ENCODE measurements around the gene SLC49A3. TPM values are rescaled to one million over a fixed set of nuclear protein-coding genes. Genes with fewer than 3 reads are reported as not detected.

The SLC49A3 gene
- total RNA-seq, 2 donors from 2014 or later: 8.0 to 8.2 TPM

DNA sequence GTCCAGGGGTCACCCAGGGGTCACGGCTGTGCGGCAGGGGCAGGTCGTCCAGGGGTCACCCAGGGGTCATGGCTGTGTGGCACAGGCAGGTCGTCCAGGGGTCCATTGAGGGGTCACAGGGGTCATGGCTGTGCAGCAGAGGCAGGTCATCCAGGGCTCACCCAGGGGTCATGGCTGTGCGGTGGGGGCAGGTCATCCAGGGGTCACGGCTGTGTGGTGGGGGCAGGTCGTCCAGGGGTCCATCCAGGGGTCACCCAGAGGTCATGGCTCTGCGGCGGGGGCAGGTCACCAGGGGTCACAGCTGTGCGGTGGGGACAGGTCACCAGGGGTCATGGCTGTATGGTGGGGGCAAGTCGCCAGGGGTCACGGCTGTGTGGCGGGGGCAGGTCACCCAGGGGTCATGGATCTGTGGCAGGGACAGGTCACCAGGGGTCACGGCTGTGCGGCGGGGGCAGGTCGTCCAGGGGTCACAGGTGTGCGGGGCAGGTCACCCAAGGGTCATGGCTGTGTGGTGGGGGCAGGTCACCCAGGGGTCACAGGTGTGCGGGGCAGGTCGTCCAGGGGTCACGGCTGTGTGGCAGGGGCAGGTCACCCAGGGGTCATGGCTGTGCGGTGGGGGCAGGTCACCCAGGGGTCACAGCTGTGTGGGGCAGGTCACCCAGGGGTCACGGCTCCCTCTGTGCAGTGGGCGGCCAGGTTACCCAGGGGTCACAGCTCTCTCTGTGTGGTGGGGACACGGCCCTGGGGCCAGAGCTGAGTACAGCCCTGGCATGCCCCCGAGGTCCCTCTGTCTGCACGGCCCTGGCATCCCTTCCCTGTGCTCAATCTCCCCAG is 30.9 kb downstream of the SLC49A3 start:
- Histone ChIP-seq H3K9me3 (no peaks in the 10 kb centered on the region), H3K27ac (no peak overlapping the region), H3K4me1 (peaks cover 1% of the 10 kb centered on the region), H3K4me3 (no peak overlapping the region), H3K27me3 (no peaks in the 10 kb centered on the region), H3K36me3 (replicated peaks in 1 of 2; ENCODE audit: insufficient read depth in 1 of 2, low read depth in 2 of 2) (no peaks in the 10 kb centered on the region)
- WGBS, 2 donors: 51 to 75% methylated on average over 3 to 15 of the region's 27 CpGs
- DNase-seq (no peak), ATAC-seq (peak; percentile 19)
- TF ChIP-seq POLR2A (IDR thresholded peaks at IDR 0.05): no peak
- TF ChIP-seq, protein P1, sequence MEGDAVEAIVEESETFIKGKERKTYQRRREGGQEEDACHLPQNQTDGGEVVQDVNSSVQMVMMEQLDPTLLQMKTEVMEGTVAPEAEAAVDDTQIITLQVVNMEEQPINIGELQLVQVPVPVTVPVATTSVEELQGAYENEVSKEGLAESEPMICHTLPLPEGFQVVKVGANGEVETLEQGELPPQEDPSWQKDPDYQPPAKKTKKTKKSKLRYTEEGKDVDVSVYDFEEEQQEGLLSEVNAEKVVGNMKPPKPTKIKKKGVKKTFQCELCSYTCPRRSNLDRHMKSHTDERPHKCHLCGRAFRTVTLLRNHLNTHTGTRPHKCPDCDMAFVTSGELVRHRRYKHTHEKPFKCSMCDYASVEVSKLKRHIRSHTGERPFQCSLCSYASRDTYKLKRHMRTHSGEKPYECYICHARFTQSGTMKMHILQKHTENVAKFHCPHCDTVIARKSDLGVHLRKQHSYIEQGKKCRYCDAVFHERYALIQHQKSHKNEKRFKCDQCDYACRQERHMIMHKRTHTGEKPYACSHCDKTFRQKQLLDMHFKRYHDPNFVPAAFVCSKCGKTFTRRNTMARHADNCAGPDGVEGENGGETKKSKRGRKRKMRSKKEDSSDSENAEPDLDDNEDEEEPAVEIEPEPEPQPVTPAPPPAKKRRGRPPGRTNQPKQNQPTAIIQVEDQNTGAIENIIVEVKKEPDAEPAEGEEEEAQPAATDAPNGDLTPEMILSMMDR (IDR thresholded peaks at IDR 0.05): no peak
- intact Hi-C loops (cut with DNase I): no loop called here

DNA sequence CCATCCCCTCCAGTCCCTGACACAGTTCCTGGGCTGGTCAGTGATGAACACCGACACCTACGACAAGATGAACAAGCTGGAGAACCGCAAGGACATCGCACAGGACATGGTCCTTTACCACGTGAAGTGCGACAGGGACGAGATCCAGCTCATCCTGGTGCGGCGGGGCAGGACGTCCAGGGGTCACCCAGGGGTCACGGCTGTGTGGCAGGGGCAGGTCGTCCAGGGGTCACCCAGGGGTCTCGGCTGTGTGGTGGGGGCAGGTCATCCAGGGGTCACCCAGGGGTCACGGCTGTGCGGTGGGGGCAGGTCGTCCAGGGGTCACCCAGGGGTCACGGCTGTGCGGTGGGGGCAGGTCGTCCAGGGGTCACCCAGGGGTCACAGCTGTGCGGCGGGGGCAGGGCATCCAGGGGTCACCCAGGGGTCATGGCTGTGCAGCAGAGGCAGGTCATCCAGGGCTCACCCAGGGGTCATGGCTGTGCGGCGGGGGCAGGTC is 31.6 kb downstream of the SLC49A3 start:
- WGBS, 2 donors: 65 to 67% methylated on average over 3 to 17 of the region's 23 CpGs
- Histone ChIP-seq H3K27me3 (no peaks in the 10 kb centered on the region), H3K4me3 (no peak overlapping the region), H3K9me3 (no peaks in the 10 kb centered on the region), H3K27ac (no peak overlapping the region), H3K4me1 (no peaks in the 10 kb centered on the region), H3K36me3 (replicated peaks in 1 of 2; ENCODE audit: insufficient read depth in 1 of 2, low read depth in 2 of 2) (no peaks in the 10 kb centered on the region)
- no peak for DNase-seq
- no peak for TF ChIP-seq POLR2A (IDR thresholded peaks at IDR 0.05)
- TF ChIP-seq, protein P1 (IDR thresholded peaks at IDR 0.05): no peak
- intact Hi-C loops (cut with DNase I): no loop called here
- ATAC-seq: no peak

DNA sequence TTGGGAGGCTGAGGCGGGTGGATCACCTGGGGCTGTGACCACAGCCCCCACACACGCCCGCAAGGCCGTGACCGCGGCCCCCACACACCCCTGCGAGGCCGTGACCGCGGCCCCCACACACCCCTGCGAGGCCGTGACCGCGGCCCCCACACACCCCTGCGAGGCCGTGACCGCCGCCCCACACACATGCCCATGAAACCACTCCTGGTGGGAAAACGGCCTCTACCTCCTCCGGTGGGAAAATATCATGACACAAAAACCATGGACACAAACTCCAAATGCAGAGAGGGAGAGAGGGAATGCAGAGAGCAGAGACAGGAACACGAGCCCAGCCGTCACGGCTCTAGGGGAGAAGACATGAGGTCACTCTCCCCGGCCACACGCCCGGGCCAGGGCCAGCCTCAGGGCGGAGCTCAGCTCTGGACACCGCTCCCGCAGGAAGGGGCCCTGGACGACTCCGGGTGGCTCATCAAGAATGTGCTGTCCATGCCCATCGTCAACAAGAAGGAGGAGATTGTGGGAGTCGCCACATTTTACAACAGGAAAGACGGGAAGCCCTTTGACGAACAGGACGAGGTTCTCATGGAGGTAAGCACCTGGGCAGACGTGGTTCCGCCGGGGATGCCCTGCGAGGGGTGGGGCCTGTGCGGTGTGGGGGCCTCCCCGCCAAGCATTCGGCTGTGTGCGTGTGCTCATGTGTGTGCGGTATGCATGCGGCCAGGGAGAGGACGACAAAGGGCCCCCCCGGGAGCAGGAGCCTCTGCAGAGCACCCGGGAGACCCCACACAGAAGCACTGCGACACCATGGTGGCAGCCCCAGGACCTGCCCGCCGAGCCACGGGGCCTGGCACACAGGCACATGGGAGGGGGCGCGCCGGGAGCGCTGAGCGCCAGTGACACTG is 32.3 kb downstream of the SLC49A3 start:
- 59 to 70% methylated on average over 19 to 56 of the region's 58 CpGs for WGBS, 2 donors

DNA sequence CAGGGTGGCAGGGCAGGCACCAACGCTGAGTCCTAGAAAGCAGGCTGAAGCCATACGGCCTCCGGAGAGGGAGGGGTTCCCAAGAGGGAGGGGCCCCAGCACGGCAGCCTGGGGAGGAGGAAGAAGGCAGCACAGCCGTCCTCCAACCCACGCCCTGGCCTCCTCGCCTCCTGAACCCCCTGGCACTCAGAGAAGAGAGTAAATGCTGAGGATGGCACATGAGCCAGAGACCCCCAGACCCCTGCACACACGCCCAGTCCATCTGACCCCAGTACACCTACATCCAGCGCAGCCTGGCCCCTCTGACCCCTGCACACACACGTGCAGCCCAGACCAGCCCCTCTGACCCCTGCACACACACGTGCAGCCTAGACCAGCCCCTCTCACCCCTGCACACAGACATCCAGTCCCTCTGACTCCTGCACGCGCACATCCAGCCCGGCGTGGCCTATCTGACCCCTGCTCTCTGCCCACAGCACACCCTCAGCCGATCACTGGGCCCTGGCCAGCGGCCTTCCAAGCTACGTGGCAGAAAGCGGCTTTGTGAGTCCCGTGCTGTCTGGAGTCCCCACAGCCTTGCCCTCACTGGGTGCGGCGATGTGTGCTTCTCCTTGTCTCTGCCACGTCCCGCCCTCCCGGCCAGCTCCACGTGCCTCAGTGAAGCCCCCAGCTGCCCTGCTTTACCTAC is 33.3 kb downstream of the SLC49A3 start:
- intact Hi-C loops (cut with DNase I): no loop called here
- 64% methylated on average over 15 to 26 of the region's 26 CpGs for WGBS, 2 donors
- no peak overlapping the region for H3K4me3 ChIP-seq
- peaks cover 0 to under 1% of the 10 kb centered on the region in 2 donors for H3K27me3 ChIP-seq
- no peak for ATAC-seq
- no peak overlapping the region for H3K27ac ChIP-seq
- no peak for TF ChIP-seq POLR2A (IDR thresholded peaks at IDR 0.05)
- TF ChIP-seq, protein P1 (IDR thresholded peaks at IDR 0.05): no peak
- no peaks in the 10 kb centered on the region for H3K36me3 ChIP-seq (replicated peaks in 1 of 2; ENCODE audit: insufficient read depth in 1 of 2, low read depth in 2 of 2)
- no peaks in the 10 kb centered on the region for H3K9me3 ChIP-seq
- no peaks in the 10 kb centered on the region for H3K4me1 ChIP-seq
- DNase-seq: no peak

More for the DNA sequence above, 32.3 kb downstream of the SLC49A3 start:
- no peak for TF ChIP-seq POLR2A (IDR thresholded peaks at IDR 0.05)
- Histone ChIP-seq H3K4me1 (no peaks in the 10 kb centered on the region), H3K27me3 (no peaks in the 10 kb centered on the region), H3K36me3 (replicated peaks in 1 of 2; ENCODE audit: insufficient read depth in 1 of 2, low read depth in 2 of 2) (no peaks in the 10 kb centered on the region), H3K9me3 (no peaks in the 10 kb centered on the region), H3K4me3 (no peak overlapping the region), H3K27ac (no peak overlapping the region)
- intact Hi-C loops (cut with DNase I): no loop called here
- DNase-seq: no peak
- ATAC-seq: no peak
